Upper lobe of left lung (tissue), 6 donors: Measurements from ENCODE around the gene CCR9. TPM values are rescaled to one million over a fixed set of nuclear protein-coding genes. Genes with fewer than 3 reads are reported as not detected.
A peak's percentile ranks its signal among the peaks of the same experiment; 100 is the strongest.

Source experiments
- ATAC-seq, 2 donors: fragments of 200-7000 bp; cut with Tn5 transposase; one replicate each; pipeline ENCODE4 v1.9.1; 2022; ENCODE audit warnings: mild to moderate bottlenecking in 2 of 2, moderate library complexity in 2 of 2; ENCODE audit not compliant: low FRiP score in 2 of 2
- DNase-seq, 2 donors: peaks; one replicate each; pipeline ENCODE4 v3.0.0-alpha.2; 2019 to 2020
- H3K27ac ChIP-seq, 4 donors: fragments of 200-600 bp; sonication (generic); one replicate each; pipeline ENCODE4 v1.5.1; 2016 to 2019
- H3K27me3 ChIP-seq, 4 donors: fragments of 200-600 bp; sonication (generic); one replicate each; pipeline ENCODE4 v1.5.1; 2017 to 2019
- H3K36me3 ChIP-seq, 4 donors: fragments of 200-600 bp; sonication (generic); one replicate each; pipeline ENCODE4 v1.5.1; 2016 to 2019
- H3K4me1 ChIP-seq, 4 donors: fragments of 200-600 bp; sonication (generic); one replicate each; pipeline ENCODE4 v1.5.1; 2018 to 2019
- H3K4me3 ChIP-seq, 4 donors: fragments of 200-600 bp; sonication (generic); one replicate each; pipeline ENCODE4 v1.5.1; 2017 to 2019; ENCODE audit warnings: mild to moderate bottlenecking in 2 of 4, moderate library complexity in 1 of 4
- H3K9me3 ChIP-seq, 4 donors: fragments of 200-600 bp; sonication (generic); one replicate each; pipeline ENCODE4 v1.5.1; 2018 to 2019
- EP300 ChIP-seq, 4 donors: sonication (generic); formaldehyde crosslinking; IDR thresholded peaks; one replicate each; pipeline ENCODE4 v1.5.1; 2017; ENCODE audit warnings: antibody characterized with exemption in 4 of 4, control low read depth in 2 of 4
- POLR2A ChIP-seq, 4 donors: fragments of 450-650 bp; IDR thresholded peaks; one replicate each; pipeline ENCODE4 v1.5.1; 2016 to 2017; ENCODE audit warnings: antibody characterized with exemption in 4 of 4, mild to moderate bottlenecking in 2 of 4
- POLR2AphosphoS5 ChIP-seq, 2 donors: sonication (generic); formaldehyde crosslinking; IDR thresholded peaks; one replicate each; pipeline ENCODE4 v1.5.1; 2017; ENCODE audit warnings: antibody characterized with exemption in 2 of 2
- WGBS, 2 donors: methylation state at CpG; one replicate each; pipeline ENCODE4 v1.1.5; 2017 to 2018; 5-methylcytosine and 5-hydroxymethylcytosine counted together
- small RNA-seq, 4 donors: library from RNA; depleted of rRNA; stranded (forward); fragments of <200 nt; gene quantifications; one replicate each; pipeline ENCODE3, GENCODE V24; 2016
- total RNA-seq, 6 donors: library from RNA; depleted of rRNA in 4 of 6; stranded (reverse); fragments of >200 nt in 4 of 6; gene quantifications; one replicate each; pipeline versions ENCODE4 v1.1.0 to v1.2.1, GENCODE V29; 2016 to 2021
- TF ChIP-seq, protein P1 (sequence below), 6 experiments: fragments of 450-650 bp in 4 of 6; fragments of 200-600 bp in 2 of 6; sonication (generic) in 2 of 6; IDR thresholded peaks; one replicate each; pipeline ENCODE4 v1.5.1; 2016 to 2019; ENCODE audit warnings: antibody characterized with exemption in 6 of 6
- donor health status: DM: no; HTN: no; CAD: no; lungs with moderate emphysema.
- donor health status: DM: no; HTN: yes; CAD: no; lungs with severe emphysema.

Gene CCR9
- total RNA-seq, 6 donors from 2014 or later, result 0.11 to 0.13 TPM; not detected in 4

DNA sequence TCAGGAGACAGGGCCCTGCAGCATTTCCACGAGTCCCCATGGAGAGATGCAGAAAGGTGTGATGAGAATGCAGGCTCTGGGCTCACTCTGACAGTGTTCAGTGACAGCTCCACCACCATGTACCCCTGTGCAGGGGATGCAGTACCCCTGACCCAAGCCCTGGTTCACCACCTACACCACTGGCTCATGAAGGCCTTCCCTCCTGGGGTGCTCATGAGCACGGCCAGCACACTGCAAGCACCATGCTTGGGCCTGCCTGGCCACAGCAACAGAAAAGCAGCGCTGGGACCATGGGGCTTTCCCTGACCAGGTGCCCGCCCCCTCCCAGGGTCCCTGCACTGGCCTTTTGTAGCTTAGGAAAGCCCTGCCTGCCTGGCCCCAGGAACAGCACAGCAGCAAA, 63.1 kb downstream of the CCR9 start:
- ATAC-seq (no peak), DNase-seq (no peak)
- TF ChIP-seq POLR2A (IDR thresholded peaks at IDR 0.05) (no peak), POLR2AphosphoS5 (IDR thresholded peaks at IDR 0.05) (no peak), EP300 (IDR thresholded peaks at IDR 0.05) (no peak)
- TF ChIP-seq, protein P1, sequence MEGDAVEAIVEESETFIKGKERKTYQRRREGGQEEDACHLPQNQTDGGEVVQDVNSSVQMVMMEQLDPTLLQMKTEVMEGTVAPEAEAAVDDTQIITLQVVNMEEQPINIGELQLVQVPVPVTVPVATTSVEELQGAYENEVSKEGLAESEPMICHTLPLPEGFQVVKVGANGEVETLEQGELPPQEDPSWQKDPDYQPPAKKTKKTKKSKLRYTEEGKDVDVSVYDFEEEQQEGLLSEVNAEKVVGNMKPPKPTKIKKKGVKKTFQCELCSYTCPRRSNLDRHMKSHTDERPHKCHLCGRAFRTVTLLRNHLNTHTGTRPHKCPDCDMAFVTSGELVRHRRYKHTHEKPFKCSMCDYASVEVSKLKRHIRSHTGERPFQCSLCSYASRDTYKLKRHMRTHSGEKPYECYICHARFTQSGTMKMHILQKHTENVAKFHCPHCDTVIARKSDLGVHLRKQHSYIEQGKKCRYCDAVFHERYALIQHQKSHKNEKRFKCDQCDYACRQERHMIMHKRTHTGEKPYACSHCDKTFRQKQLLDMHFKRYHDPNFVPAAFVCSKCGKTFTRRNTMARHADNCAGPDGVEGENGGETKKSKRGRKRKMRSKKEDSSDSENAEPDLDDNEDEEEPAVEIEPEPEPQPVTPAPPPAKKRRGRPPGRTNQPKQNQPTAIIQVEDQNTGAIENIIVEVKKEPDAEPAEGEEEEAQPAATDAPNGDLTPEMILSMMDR (IDR thresholded peaks at IDR 0.05), result no peak
- Histone ChIP-seq H3K4me1 (peaks cover 0 to 5% (median 0%) of the 10 kb centered on the region in 4 donors), H3K27me3 (no peaks in the 10 kb centered on the region), H3K9me3 (no peaks in the 10 kb centered on the region), H3K27ac (peak overlapping the region in 3 of 4 donors; percentile 52 to 68 (median 63)), H3K4me3 (no peak overlapping the region), H3K36me3 (peaks cover 15 to 95% (median 57%) of the 10 kb centered on the region in 4 donors)
- WGBS, 2 donors, result 84 to 100% methylated on average over 2 to 4 of the region's 4 CpGs

DNA sequence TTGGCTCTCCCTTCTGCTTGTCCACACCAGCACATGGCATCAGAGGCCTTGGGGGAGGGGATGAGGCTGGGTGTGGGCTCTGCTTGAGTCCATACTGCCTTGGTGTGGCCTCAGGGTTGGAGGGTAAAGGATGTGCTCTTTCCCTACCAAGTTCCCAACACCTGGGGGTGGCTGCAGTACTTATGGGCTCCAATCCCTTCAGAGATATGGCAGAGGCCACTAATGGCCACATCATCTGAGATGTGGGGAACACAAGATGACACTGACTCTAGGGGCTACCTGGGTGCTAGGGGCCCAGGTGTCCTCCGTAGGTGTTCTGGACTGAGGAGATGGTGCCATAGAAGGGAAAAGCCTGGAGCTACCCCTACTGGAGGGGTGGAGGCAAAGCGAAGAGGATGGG, 63.8 kb downstream of the CCR9 start:
- H3K27me3 ChIP-seq, result no peaks in the 10 kb centered on the region
- H3K4me1 ChIP-seq, result peaks cover 0 to 5% (median 0%) of the 10 kb centered on the region in 4 donors
- TF ChIP-seq POLR2AphosphoS5 (IDR thresholded peaks at IDR 0.05), result no peak
- TF ChIP-seq POLR2A (IDR thresholded peaks at IDR 0.05), result no peak
- TF ChIP-seq, protein P1 (IDR thresholded peaks at IDR 0.05), result no peak
- no peak for TF ChIP-seq EP300 (IDR thresholded peaks at IDR 0.05)
- no peak for DNase-seq
- H3K36me3 ChIP-seq, result peaks cover 22 to 99% (median 64%) of the 10 kb centered on the region in 4 donors
- H3K9me3 ChIP-seq, result no peaks in the 10 kb centered on the region
- ATAC-seq, result no peak
- WGBS, 2 donors, result 94 to 100% methylated on average over 2 of the region's 2 CpGs
- H3K4me3 ChIP-seq, result no peak overlapping the region
- H3K27ac ChIP-seq, result peak overlapping the region in 3 of 4 donors; percentile 52 to 68 (median 63)

DNA sequence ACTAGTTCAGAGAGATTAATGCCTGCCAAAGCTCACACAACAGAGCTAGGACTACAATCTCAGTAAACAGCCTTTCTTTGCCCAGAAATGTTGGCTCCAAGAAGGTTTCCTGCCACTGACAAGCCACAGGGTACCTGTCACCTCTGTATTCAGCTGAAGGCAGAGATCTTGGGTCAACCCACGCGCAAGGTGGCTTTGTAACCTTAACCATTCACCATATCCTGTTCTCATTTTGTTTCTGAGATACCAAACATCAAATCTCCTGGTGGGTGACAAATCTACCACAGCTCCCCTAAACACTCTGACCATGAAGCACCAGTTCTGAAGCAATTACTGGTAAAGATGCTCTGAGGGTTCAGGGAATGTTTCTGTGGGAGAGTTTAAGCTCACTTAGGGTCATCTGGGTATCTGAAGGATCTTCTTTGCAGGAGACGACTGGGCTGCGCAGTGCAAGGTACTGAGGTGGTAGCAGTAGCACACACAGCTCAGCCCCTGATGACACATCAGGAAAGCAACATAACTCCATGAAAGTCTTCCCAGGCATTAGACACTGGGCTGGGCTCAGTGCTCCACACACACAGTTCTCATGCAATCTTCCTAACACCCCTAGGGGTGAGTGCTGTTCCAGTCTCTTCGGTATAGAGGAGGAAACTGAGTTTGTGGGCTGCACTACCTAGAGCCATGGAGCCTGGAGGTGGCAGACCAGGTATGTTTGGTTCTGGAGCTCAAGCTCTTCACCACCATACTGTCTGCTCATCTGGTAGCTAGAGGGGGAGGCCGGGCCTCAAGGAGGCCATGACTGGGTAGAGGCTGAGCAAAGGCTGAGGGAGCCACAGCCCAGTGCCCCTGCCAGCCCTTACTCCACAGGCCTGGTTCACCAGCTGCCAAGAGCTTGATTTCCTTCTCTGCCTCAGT, 64.6 kb downstream of the CCR9 start:
- DNase-seq, result no peak
- H3K36me3 ChIP-seq, result peaks cover 30 to 99% (median 71%) of the 10 kb centered on the region in 4 donors

DNA sequence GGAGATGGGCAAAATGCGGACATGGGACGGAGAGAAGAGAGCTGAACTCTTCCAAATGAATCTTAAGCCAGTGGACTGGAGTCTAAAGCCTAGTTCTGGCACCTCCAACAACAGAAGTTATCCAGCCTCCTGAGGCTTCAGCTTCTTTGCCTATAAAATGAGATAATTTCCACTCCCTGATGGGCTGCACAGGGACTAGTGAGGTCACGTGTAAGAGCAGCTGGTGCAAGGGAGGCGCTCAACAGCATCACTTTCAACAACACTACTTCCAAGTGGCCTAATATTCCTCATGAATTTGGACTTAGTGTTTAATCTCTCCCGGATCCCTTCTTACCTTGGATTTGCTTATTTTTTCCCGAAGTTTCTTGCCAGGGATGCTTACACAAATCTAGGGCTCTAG, 65.6 kb downstream of the CCR9 start:
- ATAC-seq (no peak), DNase-seq (no peak)
- H3K27me3 ChIP-seq, result no peaks in the 10 kb centered on the region
- no peak overlapping the region for H3K4me3 ChIP-seq
- H3K4me1 ChIP-seq, result peaks cover 0 to 5% (median 0%) of the 10 kb centered on the region in 4 donors
- peaks cover 30 to 99% (median 69%) of the 10 kb centered on the region in 4 donors for H3K36me3 ChIP-seq
- H3K27ac ChIP-seq, result peak overlapping the region in 3 of 4 donors; percentile 39 to 65 (median 52)
- no peaks in the 10 kb centered on the region for H3K9me3 ChIP-seq
- TF ChIP-seq EP300 (IDR thresholded peaks at IDR 0.05) (no peak), POLR2AphosphoS5 (IDR thresholded peaks at IDR 0.05) (no peak), POLR2A (IDR thresholded peaks at IDR 0.05) (no peak)
- TF ChIP-seq, protein P1 (IDR thresholded peaks at IDR 0.05), result no peak
- WGBS, 2 donors, result 85 to 96% methylated on average over 6 of the region's 6 CpGs

More for the DNA sequence above, 64.6 kb downstream of the CCR9 start:
- H3K27ac ChIP-seq, result peak overlapping the region in 3 of 4 donors; percentile 39 to 68 (median 52)
- H3K4me1 ChIP-seq, result peaks cover 0 to 5% (median 0%) of the 10 kb centered on the region in 4 donors
- TF ChIP-seq EP300 (IDR thresholded peaks at IDR 0.05) (no peak), POLR2A (IDR thresholded peaks at IDR 0.05) (no peak)
- WGBS, 2 donors, result 90 to 93% methylated on average over 5 to 6 of the region's 6 CpGs
- H3K9me3 ChIP-seq, result no peaks in the 10 kb centered on the region
- no peak overlapping the region for H3K4me3 ChIP-seq
- ATAC-seq, result no peak
- H3K27me3 ChIP-seq, result no peaks in the 10 kb centered on the region

DNA sequence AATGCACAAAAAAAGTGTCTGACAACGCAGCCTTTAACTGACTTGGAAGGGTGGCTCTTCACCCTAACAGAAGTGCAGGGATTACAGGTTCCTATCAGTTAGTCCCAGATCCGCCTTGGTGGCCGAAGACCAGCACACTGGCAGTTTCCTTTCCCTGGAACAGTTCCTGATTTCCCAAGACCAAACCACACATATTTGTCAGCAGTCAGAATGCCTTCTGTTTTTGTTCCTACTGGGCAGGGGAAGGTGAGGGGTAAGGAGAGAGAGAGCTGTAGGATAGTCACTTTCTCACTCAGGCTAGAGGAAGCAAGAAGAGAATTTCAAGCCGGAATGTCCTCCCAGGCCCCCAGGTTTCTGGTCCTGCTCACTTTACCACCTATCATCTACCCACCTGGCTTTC, 66.1 kb downstream of the CCR9 start:
- Histone ChIP-seq H3K4me3 (no peak overlapping the region), H3K27ac (peak overlapping the region in 1 of 4 donors; percentile 52), H3K4me1 (peaks cover 0 to 5% (median 0%) of the 10 kb centered on the region in 4 donors), H3K9me3 (no peaks in the 10 kb centered on the region), H3K27me3 (no peaks in the 10 kb centered on the region), H3K36me3 (peaks cover 30 to 99% (median 67%) of the 10 kb centered on the region in 4 donors)
- no peak for TF ChIP-seq EP300 (IDR thresholded peaks at IDR 0.05)
- DNase-seq (no peak), ATAC-seq (no peak)
- WGBS, 2 donors, result 75 to 78% methylated on average over 4 of the region's 4 CpGs

Small RNA genes within 50 kb of the gene (small RNA-seq; reads per million reads assigned to genes)
- gene RF00019, result 0 reads per million in 4 donors

Other genes with a start within 250 kb of the CCR9 start
- gene SACM1L, start 197.1 kb upstream of the CCR9 start, total RNA-seq, result 100 to 1,000 TPM in 1 of 6 donors, 10 to 100 TPM in 5; 29.9 to 102 (median 63.9) TPM
- 10 to 100 TPM in 3 of 6 donors, 1 to 10 TPM in 2, under 1 TPM in 1; 0.11 to 20.1 (median 7.2) TPM for gene SLC6A20, start 90.0 kb upstream of the CCR9 start, total RNA-seq
- gene LZTFL1, start 44.4 kb upstream of the CCR9 start, total RNA-seq, result 10 to 100 TPM; 19.9 to 51.7 (median 31.3) TPM
- gene CXCR6, start 56.9 kb downstream of the CCR9 start, total RNA-seq, result 10 to 100 TPM in 1 of 6 donors, 1 to 10 TPM in 5; 2.1 to 10.2 (median 3.0) TPM
- gene FYCO1, start 109.3 kb downstream of the CCR9 start, total RNA-seq, result 10 to 100 TPM; 37.5 to 84.9 (median 45.3) TPM
- gene XCR1, start 140.9 kb downstream of the CCR9 start, total RNA-seq, result under 1 TPM in 4 of 6 donors, not detected in 2; 0.15 to 0.47 (median 0.28) TPM